ENCODE results near the gene CSNK2A3. TPM values are rescaled to one million over a fixed set of nuclear protein-coding genes. Genes with fewer than 3 reads are reported as not detected.

Gene CSNK2A3
- total and polyA plus RNA-seq, 2 experiments from 2014 or later, result 0.91 to 4.1 TPM

- Mint-ChIP-seq H3K9me3 (no peaks in the 10 kb centered on the region; the same call in 2 of the 3 replicates), H3K4me1 (peaks cover 8% of the 10 kb centered on the region; the same call in 2 of the 3 replicates), H3K4me3 (no peak overlapping the region), H3K27me3 (ENCODE audit: insufficient read depth, low read depth, poor library complexity) (peaks cover 3% of the 10 kb centered on the region), H3K36me3 (ENCODE audit: low read depth) (no peaks in the 10 kb centered on the region), H3K27ac (no peak overlapping the region)
- Histone ChIP-seq H3K4me1 (ENCODE audit: insufficient read depth) (no peaks in the 10 kb centered on the region), H3K4me2 (no peak overlapping the region), H3K9me2 (ENCODE audit: insufficient read depth) (0 out of 2 replicates have a peak, but pooled peaks cover 6% of the 10 kb centered on the region), H3K79me2 (replicated peaks; ENCODE audit: insufficient read depth) (no peaks in the 10 kb centered on the region), H4K20me1 (replicated peaks; ENCODE audit: insufficient read depth) (no peaks in the 10 kb centered on the region), H3K36me3 (ENCODE audit: insufficient read depth) (no peaks in the 10 kb centered on the region), H2AFZ (no peak overlapping the region), H3K27me3 (ENCODE audit: insufficient read depth) (no peaks in the 10 kb centered on the region), H3F3A (replicated peaks; ENCODE audit: low read depth) (no peaks in the 10 kb centered on the region), H3K4me3 (no peak overlapping the region), H3K27ac (ENCODE audit: low read depth) (no peak overlapping the region)
- no peak for TF ChIP-seq CREB1 (CRISPR knock-in tag; IDR thresholded peaks at IDR 0.05; ENCODE audit: low read depth)
- TF ChIP-seq REST (IDR thresholded peaks at IDR 0.05; ENCODE audit: unreplicated experiment), result no peak
- no peak for TF ChIP-seq STAT1 (IDR thresholded peaks at IDR 0.05; ENCODE audit: unreplicated experiment)
- no peak for TF ChIP-seq POLR2AphosphoS5 (IDR thresholded peaks at IDR 0.05; ENCODE audit: low read depth)
- no peak for TF ChIP-seq NANOG (IDR thresholded peaks at IDR 0.05; ENCODE audit: borderline replicate concordance)
- no peak for TF ChIP-seq ZNF462 (CRISPR knock-in tag; IDR thresholded peaks at IDR 0.05)
- no peak for TF ChIP-seq ZNF114 (CRISPR knock-in tag; IDR thresholded peaks at IDR 0.05)
- DNase-seq (ENCODE audit: low spot score) (no peak), ATAC-seq (no peak)
Observed at GRCh38 chr11:11349870-11350337, 3.1 kb downstream of the CSNK2A3 start.

Measured in GM23338 (cell line).